ENCODE data around the gene PRKAG2. TPM values are rescaled to one million over a fixed set of nuclear protein-coding genes. Genes with fewer than 3 reads are reported as not detected.
"Not testable (repeated sequence)": the region's sequence is repeated elsewhere in the genome, so short reads cannot be mapped to it uniquely, and the experiment has no call there.

PRKAG2 gene
- total and polyA plus RNA-seq, 2 experiments from 2014 or later: 9.1 to 14.9 TPM

DNA sequence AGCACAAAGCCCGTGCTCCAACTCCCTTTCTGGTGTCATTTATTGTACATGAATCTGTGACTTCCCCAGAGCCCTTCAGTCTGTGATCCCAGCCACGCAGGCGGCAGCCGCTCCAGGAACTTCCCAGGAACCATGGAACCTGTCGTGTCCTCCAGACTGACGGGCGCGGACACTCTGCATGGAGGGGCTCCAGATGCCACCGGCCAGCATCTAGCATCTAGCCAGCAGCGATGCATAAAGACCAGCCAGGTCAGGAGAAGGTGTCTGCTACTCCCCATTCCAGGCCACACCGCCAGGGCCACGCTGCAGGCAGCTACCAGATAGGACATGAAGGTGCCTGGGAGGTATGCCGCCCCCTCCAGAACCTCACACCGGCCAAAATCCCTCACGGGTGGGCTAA, 77.4 kb downstream of the PRKAG2 start (continued):
- TF ChIP-seq, protein P1, sequence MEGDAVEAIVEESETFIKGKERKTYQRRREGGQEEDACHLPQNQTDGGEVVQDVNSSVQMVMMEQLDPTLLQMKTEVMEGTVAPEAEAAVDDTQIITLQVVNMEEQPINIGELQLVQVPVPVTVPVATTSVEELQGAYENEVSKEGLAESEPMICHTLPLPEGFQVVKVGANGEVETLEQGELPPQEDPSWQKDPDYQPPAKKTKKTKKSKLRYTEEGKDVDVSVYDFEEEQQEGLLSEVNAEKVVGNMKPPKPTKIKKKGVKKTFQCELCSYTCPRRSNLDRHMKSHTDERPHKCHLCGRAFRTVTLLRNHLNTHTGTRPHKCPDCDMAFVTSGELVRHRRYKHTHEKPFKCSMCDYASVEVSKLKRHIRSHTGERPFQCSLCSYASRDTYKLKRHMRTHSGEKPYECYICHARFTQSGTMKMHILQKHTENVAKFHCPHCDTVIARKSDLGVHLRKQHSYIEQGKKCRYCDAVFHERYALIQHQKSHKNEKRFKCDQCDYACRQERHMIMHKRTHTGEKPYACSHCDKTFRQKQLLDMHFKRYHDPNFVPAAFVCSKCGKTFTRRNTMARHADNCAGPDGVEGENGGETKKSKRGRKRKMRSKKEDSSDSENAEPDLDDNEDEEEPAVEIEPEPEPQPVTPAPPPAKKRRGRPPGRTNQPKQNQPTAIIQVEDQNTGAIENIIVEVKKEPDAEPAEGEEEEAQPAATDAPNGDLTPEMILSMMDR (conservative IDR thresholded peaks at IDR 0.05; ENCODE audit: low read depth in 2 of 2): no peak
- TF ChIP-seq, protein P2, sequence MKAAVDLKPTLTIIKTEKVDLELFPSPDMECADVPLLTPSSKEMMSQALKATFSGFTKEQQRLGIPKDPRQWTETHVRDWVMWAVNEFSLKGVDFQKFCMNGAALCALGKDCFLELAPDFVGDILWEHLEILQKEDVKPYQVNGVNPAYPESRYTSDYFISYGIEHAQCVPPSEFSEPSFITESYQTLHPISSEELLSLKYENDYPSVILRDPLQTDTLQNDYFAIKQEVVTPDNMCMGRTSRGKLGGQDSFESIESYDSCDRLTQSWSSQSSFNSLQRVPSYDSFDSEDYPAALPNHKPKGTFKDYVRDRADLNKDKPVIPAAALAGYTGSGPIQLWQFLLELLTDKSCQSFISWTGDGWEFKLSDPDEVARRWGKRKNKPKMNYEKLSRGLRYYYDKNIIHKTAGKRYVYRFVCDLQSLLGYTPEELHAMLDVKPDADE (IDR thresholded peaks at IDR 0.05): no peak
- no peak for TF ChIP-seq STAT1 (IDR thresholded peaks at IDR 0.05; ENCODE audit: unreplicated experiment)

DNA sequence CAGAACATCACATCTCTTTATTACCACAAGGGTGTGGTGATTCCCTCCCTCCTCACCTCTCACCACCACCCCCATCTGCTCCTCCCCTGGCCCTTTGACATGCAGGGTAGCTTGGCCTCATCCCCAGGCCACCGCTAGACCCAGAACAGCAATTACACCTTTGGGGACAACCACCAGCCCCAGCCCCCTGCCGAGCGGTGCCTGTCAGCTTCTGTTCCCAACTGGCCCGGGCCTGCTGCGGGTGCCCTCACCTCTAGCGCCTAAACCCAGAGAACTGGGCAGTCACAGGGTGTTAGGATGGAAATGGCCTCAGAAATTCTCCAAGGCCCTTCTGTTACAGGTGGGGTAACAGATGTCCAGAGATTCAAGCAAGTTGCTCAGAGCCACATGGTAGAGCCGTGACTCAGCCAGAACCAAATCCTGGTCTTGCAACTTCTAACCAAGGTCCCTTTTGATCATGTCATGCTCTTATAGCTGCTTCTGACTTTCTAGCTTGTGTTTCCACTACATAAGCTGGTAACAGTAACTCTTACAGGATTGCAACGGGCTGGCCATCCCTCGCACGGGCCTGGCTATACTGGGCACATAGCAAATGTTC, 78.0 kb downstream of the PRKAG2 start:
- no peak overlapping the region for H3K27ac ChIP-seq (ENCODE audit: low read depth)
- no peaks in the 10 kb centered on the region for H3K9me3 Mint-ChIP-seq
- TF ChIP-seq JUNB (IDR thresholded peaks at IDR 0.05; ENCODE audit: unreplicated experiment) (no peak), STAT1 (IDR thresholded peaks at IDR 0.05; ENCODE audit: unreplicated experiment) (no peak), POLR2AphosphoS5 (IDR thresholded peaks at IDR 0.05; ENCODE audit: low read depth) (no peak), ZNF331 (CRISPR knock-in tag; IDR thresholded peaks at IDR 0.05; ENCODE audit: low read depth) (no peak), EZH2phosphoT487 (IDR thresholded peaks at IDR 0.05; ENCODE audit: unreplicated experiment) (no peak)
- TF ChIP-seq, protein P2 (IDR thresholded peaks at IDR 0.05): no peak
- TF ChIP-seq, protein P1 (conservative IDR thresholded peaks at IDR 0.05; ENCODE audit: low read depth in 2 of 2): no peak
- TF ChIP-seq, protein P3, sequence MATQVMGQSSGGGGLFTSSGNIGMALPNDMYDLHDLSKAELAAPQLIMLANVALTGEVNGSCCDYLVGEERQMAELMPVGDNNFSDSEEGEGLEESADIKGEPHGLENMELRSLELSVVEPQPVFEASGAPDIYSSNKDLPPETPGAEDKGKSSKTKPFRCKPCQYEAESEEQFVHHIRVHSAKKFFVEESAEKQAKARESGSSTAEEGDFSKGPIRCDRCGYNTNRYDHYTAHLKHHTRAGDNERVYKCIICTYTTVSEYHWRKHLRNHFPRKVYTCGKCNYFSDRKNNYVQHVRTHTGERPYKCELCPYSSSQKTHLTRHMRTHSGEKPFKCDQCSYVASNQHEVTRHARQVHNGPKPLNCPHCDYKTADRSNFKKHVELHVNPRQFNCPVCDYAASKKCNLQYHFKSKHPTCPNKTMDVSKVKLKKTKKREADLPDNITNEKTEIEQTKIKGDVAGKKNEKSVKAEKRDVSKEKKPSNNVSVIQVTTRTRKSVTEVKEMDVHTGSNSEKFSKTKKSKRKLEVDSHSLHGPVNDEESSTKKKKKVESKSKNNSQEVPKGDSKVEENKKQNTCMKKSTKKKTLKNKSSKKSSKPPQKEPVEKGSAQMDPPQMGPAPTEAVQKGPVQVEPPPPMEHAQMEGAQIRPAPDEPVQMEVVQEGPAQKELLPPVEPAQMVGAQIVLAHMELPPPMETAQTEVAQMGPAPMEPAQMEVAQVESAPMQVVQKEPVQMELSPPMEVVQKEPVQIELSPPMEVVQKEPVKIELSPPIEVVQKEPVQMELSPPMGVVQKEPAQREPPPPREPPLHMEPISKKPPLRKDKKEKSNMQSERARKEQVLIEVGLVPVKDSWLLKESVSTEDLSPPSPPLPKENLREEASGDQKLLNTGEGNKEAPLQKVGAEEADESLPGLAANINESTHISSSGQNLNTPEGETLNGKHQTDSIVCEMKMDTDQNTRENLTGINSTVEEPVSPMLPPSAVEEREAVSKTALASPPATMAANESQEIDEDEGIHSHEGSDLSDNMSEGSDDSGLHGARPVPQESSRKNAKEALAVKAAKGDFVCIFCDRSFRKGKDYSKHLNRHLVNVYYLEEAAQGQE (IDR thresholded peaks at IDR 0.05; ENCODE audit: unreplicated experiment): no peak
- H3K4me3 ChIP-seq: no peak overlapping the region
- H4K20me1 ChIP-seq (replicated peaks; ENCODE audit: insufficient read depth): no peaks in the 10 kb centered on the region
- no peaks in the 10 kb centered on the region for H3K36me3 Mint-ChIP-seq (ENCODE audit: low read depth)
- ATAC-seq (no peak), DNase-seq (ENCODE audit: low spot score) (no peak)
- H3K9me2 ChIP-seq (ENCODE audit: insufficient read depth): no peaks in the 10 kb centered on the region
- H3K4me2 ChIP-seq: no peak overlapping the region
- H3K27me3 Mint-ChIP-seq (ENCODE audit: insufficient read depth, low read depth, poor library complexity): peaks cover 8% of the 10 kb centered on the region
- no peak overlapping the region for H3K4me3 Mint-ChIP-seq
- H3K27ac Mint-ChIP-seq: no peak overlapping the region
- peaks cover 10% of the 10 kb centered on the region for H3K4me1 Mint-ChIP-seq
- no peaks in the 10 kb centered on the region for H3K4me1 ChIP-seq (ENCODE audit: insufficient read depth)
- no peaks in the 10 kb centered on the region for H3F3A ChIP-seq (replicated peaks; ENCODE audit: low read depth)
- no peaks in the 10 kb centered on the region for H3K79me2 ChIP-seq (replicated peaks; ENCODE audit: insufficient read depth)
- no peak overlapping the region for H2AFZ ChIP-seq
- H3K36me3 ChIP-seq (ENCODE audit: insufficient read depth): no peaks in the 10 kb centered on the region
- no peaks in the 10 kb centered on the region for H3K27me3 ChIP-seq (ENCODE audit: insufficient read depth)

DNA sequence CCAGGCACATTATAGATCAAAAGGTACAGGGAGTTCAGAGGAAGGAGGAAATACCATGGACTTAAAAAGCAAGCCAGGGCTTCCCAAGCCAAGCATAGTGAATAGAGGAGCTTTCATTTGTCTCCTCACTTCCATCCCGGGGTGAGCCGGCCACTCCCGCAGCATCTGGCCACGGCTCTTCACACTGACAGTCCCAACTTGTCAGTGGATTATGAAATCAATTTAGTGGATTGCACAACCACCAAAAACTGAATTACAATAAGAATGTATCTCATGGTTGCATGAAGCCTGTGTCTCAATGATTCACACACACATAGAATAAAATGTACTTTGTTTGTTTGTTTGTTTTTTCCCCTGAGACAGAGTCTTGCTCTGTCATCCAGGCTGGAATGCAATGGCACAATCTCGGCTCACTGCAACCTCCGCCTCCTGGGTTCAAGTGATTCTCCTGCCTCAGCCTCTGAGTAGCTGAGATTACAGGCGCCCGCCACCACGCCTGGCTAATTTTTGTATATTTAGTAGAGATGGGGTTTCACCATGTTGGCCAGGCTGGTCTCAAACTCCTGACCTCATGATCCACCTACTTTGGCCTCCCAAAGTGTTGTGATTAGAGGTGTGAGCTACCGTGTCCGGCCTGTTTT, 79.1 kb downstream of the PRKAG2 start:
- not testable (repeated sequence) for H3K9me2 ChIP-seq (ENCODE audit: insufficient read depth); H3K79me2 ChIP-seq (replicated peaks; ENCODE audit: insufficient read depth); ATAC-seq; H3K9me3 Mint-ChIP-seq; H3K4me3 Mint-ChIP-seq; H2AFZ ChIP-seq; H3K36me3 ChIP-seq (ENCODE audit: insufficient read depth); H3K27me3 Mint-ChIP-seq (ENCODE audit: insufficient read depth, low read depth, poor library complexity); H3K27ac Mint-ChIP-seq; H3K4me3 ChIP-seq; H3K27ac ChIP-seq (ENCODE audit: low read depth); H3K4me1 ChIP-seq (ENCODE audit: insufficient read depth); H3K4me2 ChIP-seq; H3K27me3 ChIP-seq (ENCODE audit: insufficient read depth); H3F3A ChIP-seq (replicated peaks; ENCODE audit: low read depth); H3K36me3 Mint-ChIP-seq (ENCODE audit: low read depth); DNase-seq (ENCODE audit: low spot score); H4K20me1 ChIP-seq (replicated peaks; ENCODE audit: insufficient read depth)
- peaks cover 14% of the 10 kb centered on the region for H3K4me1 Mint-ChIP-seq
